Smooth muscle cell (in vitro differentiated cells): ENCODE data around the gene OMG. TPM values are rescaled to one million over a fixed set of nuclear protein-coding genes. Genes with fewer than 3 reads are reported as not detected.
"Not testable (repeated sequence)": the region's sequence is repeated elsewhere in the genome, so short reads cannot be mapped to it uniquely, and the experiment has no call there.

Source experiments
- DNase-seq: peaks from one replicate; lab custom pipeline; 2025; ENCODE audit not compliant: unreplicated experiment; lab: John Stamatoyannopoulos, UW
- H2AFZ ChIP-seq: fragments of 200-600 bp; sonication (generic); 2 replicates; pipeline ENCODE4 v1.6.0; 2016; ENCODE audit warnings: antibody characterized with exemption, low read depth, mild to moderate bottlenecking
- H3F3A ChIP-seq: fragments of 200-600 bp; sonication (generic); 2 replicates; pipeline ENCODE4 v1.6.0; 2017; ENCODE audit warnings: antibody characterized with exemption, low read depth
- H3K27ac ChIP-seq: fragments of 200-600 bp; sonication (generic); 2 replicates; pipeline ENCODE4 v1.5.1; 2016; ENCODE audit warnings: low read depth, mild to moderate bottlenecking
- H3K27me3 ChIP-seq: fragments of 200-600 bp; sonication (generic); 2 replicates; pipeline ENCODE4 v1.6.1; 2016; ENCODE audit warnings: low read depth, mild to moderate bottlenecking
- H3K36me3 ChIP-seq: fragments of 200-600 bp; sonication (generic); 2 replicates; pipeline ENCODE4 v1.5.1; 2016; ENCODE audit warnings: low read depth
- H3K4me1 ChIP-seq: fragments of 200-600 bp; sonication (generic); 2 replicates; pipeline ENCODE4 v1.5.1; 2016; ENCODE audit warnings: low read depth
- H3K4me2 ChIP-seq: fragments of 200-600 bp; sonication (generic); 2 replicates; pipeline ENCODE4 v1.6.0; 2016; ENCODE audit warnings: mild to moderate bottlenecking
- H3K4me3 ChIP-seq: fragments of 200-600 bp; sonication (generic); 2 replicates; pipeline ENCODE4 v1.5.1; 2016; ENCODE audit warnings: mild to moderate bottlenecking
- H3K79me2 ChIP-seq: fragments of 200-600 bp; sonication (generic); 2 replicates; pipeline ENCODE4 v1.6.0; 2016; ENCODE audit warnings: low read depth, mild to moderate bottlenecking
- H3K9ac ChIP-seq: fragments of 200-600 bp; sonication (generic); 2 replicates; pipeline ENCODE4 v1.6.0; 2016; ENCODE audit warnings: low read depth
- H3K9me3 ChIP-seq: fragments of 200-600 bp; sonication (generic); replicated peaks from 2 replicates; pipeline ENCODE4 v1.5.1; 2016; ENCODE audit warnings: low read depth
- H4K20me1 ChIP-seq: fragments of 200-600 bp; sonication (generic); 2 replicates; pipeline ENCODE4 v1.6.0; 2016; ENCODE audit warnings: low read depth
- WGBS: methylation state at CpG from one replicate; pipeline ENCODE4 v1.1.7; 2016; ENCODE audit warnings: low lambda C conversion rate; 5-methylcytosine and 5-hydroxymethylcytosine counted together
- polyA plus RNA-seq: library from polyadenylated mRNA; unstranded; fragments of >200 nt; fragmentation: Nextera tagmentation; extraction: Ambion mirVana; gene quantifications from 2 replicates; pipeline ENCODE4 v1.2.1, GENCODE V29; 2016
- total RNA-seq: library from RNA; depleted of rRNA; stranded (reverse); fragments of >200 nt; gene quantifications from 2 replicates; pipeline ENCODE4 v1.2.3, GENCODE V29; 2014
- TF ChIP-seq, protein P1 (sequence below): fragments of 200-600 bp; sonication (generic); IDR thresholded peaks from 2 replicates; pipeline ENCODE4 v1.5.1; 2017; ENCODE audit warnings: borderline replicate concordance, mild to moderate bottlenecking, antibody characterized with exemption; ENCODE audit not compliant: insufficient read depth, poor library complexity, severe bottlenecking

The OMG gene
- total and polyA plus RNA-seq, 2 experiments from 2014 or later = 0.57 TPM; not detected in 1

DNA sequence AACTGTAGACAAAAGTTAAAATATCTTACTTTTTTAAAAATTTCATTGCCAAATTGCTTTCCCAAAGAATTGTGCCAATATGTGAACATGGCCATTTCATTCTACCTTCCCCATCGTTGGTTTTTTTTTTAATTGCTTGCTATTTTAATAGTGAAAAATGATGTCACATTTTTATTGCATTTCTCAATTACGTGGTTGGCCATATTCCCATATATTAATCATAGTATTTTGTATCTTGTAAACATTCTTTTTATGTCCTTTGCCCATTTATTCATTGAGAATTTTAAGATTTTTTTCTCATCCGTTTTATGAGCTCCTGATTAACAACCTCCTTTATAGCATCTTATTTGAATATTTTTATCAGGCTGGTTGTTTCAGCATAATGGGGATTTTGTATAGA is 7.2 kb downstream of the OMG start:
- Histone ChIP-seq H3K9me3 (no peaks in the 10 kb centered on the region), H4K20me1 (peaks cover 15% of the 10 kb centered on the region), H3K4me2 (no peak overlapping the region), H3K27ac (no peak overlapping the region), H3K9ac (no peak overlapping the region), H3K4me1 (no peaks in the 10 kb centered on the region), H3F3A (no peaks in the 10 kb centered on the region), H3K27me3 (no peaks in the 10 kb centered on the region), H2AFZ (no peak overlapping the region), H3K79me2 (no peaks in the 10 kb centered on the region), H3K4me3 (no peak overlapping the region), H3K36me3 (no peaks in the 10 kb centered on the region)
- 95% methylated on average over 3 of the region's 3 CpGs for WGBS
- TF ChIP-seq, protein P1, sequence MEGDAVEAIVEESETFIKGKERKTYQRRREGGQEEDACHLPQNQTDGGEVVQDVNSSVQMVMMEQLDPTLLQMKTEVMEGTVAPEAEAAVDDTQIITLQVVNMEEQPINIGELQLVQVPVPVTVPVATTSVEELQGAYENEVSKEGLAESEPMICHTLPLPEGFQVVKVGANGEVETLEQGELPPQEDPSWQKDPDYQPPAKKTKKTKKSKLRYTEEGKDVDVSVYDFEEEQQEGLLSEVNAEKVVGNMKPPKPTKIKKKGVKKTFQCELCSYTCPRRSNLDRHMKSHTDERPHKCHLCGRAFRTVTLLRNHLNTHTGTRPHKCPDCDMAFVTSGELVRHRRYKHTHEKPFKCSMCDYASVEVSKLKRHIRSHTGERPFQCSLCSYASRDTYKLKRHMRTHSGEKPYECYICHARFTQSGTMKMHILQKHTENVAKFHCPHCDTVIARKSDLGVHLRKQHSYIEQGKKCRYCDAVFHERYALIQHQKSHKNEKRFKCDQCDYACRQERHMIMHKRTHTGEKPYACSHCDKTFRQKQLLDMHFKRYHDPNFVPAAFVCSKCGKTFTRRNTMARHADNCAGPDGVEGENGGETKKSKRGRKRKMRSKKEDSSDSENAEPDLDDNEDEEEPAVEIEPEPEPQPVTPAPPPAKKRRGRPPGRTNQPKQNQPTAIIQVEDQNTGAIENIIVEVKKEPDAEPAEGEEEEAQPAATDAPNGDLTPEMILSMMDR = no peak
- DNase-seq = no peak

DNA sequence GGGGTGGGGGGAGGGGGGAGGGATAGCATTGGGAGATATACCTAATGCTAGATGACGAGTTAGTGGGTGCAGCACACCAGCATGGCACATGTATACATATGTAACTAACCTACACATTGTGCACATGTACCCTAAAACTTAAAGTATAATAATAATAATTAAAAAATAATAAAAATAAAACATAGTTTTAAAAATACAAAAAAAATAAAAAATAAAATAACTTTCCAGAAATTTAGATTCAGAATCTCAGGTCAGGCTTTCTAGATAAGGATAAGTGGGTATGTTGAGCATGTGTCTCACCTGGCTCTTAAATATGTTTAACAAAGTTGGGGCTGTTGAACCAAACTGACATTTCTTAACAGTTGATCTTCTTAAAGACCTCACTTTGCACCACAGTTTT is 9.1 kb downstream of the OMG start:
- not testable (repeated sequence) for DNase-seq, H3K9me3 ChIP-seq, H2AFZ ChIP-seq, H3K36me3 ChIP-seq, H3K4me1 ChIP-seq, H3K9ac ChIP-seq, H3F3A ChIP-seq, H3K4me2 ChIP-seq, H3K4me3 ChIP-seq, H3K27me3 ChIP-seq, H3K79me2 ChIP-seq, H3K27ac ChIP-seq
- no CpG with 5 or more reads among the region's 1 CpG for WGBS
- H4K20me1 ChIP-seq = peaks cover 23% of the 10 kb centered on the region

DNA sequence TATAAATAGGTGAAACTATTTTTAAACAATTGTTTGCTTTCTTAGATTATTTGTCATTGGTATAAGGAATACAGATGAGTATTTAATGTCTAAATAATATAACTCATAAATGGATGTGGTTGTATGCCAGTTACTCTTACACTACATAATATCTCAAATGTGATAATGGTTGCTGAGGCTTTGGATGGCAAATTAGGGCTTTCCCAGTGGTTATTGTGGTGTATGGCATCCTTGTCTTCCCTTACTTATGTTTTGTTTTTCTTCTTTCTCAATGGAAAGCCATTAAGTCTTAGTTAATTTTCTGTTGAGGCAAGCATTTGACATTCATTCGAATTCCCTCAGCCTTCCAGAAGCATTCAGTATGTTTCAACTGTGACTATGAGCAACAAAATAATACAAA is 10.5 kb downstream of the OMG start:
- Histone ChIP-seq H2AFZ (no peak overlapping the region), H4K20me1 (peaks cover 23% of the 10 kb centered on the region), H3K27me3 (no peaks in the 10 kb centered on the region), H3K9ac (no peak overlapping the region), H3K36me3 (no peaks in the 10 kb centered on the region), H3K4me1 (no peaks in the 10 kb centered on the region), H3F3A (no peaks in the 10 kb centered on the region), H3K9me3 (no peaks in the 10 kb centered on the region), H3K4me3 (no peak overlapping the region), H3K79me2 (no peaks in the 10 kb centered on the region), H3K4me2 (no peak overlapping the region), H3K27ac (no peak overlapping the region)
- DNase-seq = no peak
- TF ChIP-seq, protein P1 = no peak
- WGBS = 97% methylated on average over 1 of the region's 1 CpG

DNA sequence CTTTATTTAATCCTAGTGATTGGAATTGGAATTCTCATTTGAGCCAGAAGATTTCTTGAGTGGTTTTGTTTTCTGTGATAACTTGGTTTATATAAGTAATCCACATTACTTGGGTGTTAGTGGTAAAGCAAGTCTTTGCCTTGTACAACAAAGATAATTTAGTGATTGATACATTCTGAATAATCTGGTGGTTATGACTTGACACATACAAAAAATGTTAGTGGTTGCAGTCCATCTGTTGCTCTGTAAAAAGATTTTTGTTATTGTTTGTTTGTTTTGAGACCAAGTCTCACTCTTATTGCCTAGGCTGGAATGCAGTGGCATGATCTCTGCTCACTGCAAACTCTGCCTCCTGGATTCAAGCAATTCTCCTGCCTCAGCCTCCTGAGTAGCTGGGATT is 13.2 kb downstream of the OMG start:
- Histone ChIP-seq H3K9me3 (no peaks in the 10 kb centered on the region), H3F3A (no peaks in the 10 kb centered on the region), H4K20me1 (peaks cover 23% of the 10 kb centered on the region), H3K4me3 (no peak overlapping the region), H3K9ac (no peak overlapping the region), H2AFZ (no peak overlapping the region), H3K27me3 (no peaks in the 10 kb centered on the region), H3K79me2 (no peaks in the 10 kb centered on the region), H3K36me3 (no peaks in the 10 kb centered on the region), H3K27ac (no peak overlapping the region), H3K4me2 (no peak overlapping the region), H3K4me1 (no peaks in the 10 kb centered on the region)
- no peak for DNase-seq
- TF ChIP-seq, protein P1 = no peak
